ENCODE results near the gene MFSD6. TPM values are rescaled to one million over a fixed set of nuclear protein-coding genes. Genes with fewer than 3 reads are reported as not detected.
A peak's percentile ranks its signal among the peaks of the same experiment; 100 is the strongest.
"Not testable (repeated sequence)": the region's sequence is repeated elsewhere in the genome, so short reads cannot be mapped to it uniquely, and the experiment has no call there.

MFSD6 gene
- polyA plus RNA-seq (2011; rRNA removed) (33.2 and 41.3 TPM in 2 replicates), polyA plus RNA-seq (2017; fragmentation: RNase III; extraction: RNeasy Plus Mini Kit Qiagen cat#74134 plus additional on column Dnase treatment) (13.3 to 15.9 TPM (median 14.3 TPM) in 3 replicates), polyA minus RNA-seq (2011; rRNA and poly(A)+ RNA removed) (38.9 and 48.4 TPM in 2 replicates)
- polyA plus RNA-seq (2012; cell fraction: cytosol; rRNA removed), result 8.8 and 9.6 TPM in 2 replicates
- 7.5 and 9.5 TPM in 2 replicates for polyA plus RNA-seq (2012; cell fraction: nucleus; rRNA removed)

DNA sequence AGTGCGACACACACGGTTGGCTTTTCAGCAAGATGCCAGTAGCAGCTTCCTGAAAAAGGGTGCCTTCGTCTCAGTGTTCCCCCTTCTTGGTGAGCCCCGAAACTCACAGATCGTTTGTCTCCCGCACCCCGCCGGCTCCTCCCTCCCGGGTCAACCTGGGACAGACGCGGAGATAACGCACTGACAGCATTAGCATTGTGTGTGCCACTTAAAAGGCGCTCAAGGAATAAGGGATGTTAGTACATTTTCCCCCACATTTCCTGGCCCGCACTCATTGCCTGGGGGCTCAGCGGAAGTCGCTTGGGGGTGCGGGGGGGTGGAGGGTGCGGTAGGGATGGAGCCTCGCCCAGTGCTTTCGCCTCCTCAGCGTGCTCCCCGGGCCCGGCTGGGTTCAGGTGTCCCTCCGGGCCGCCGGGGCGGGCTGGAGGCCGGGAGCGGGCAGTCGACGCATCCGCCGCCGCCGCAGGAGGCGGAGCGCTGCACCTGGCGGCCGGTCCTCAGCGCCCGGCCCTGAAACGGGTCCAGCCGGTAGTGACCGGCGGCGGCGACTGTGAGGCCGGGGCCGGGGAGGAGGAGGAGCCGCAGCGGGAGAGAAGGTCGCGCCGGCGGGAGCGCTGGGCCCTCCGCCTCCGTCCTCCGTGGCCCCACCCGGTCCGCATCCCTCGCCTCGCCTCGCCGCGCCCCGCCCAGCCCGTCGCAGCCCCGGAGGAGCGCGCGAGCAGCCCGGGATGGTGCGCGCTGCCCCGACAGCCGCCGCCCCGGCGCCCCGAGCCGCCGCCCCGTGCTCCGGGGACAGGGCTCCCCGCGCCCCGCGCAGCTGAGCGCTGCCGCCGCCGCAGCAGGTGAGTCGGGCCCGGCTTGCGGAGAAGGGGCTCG lies at the start of gene MFSD6:
MFSD6 (plus strand) TSS at position 694 of the 876 bp plus-strand sequence. CDS start 27,675 bp downstream, outside the sequence.
- DNase-seq (ENCODE audit: low read depth in 1 of 2, low spot score in 1 of 2), result peak; percentile 32 to 45
- POLR2A ChIA-PET, result no interaction called here
- 52% methylated on average over 13 of the region's 98 CpGs for WGBS (ENCODE audit: missing lambda C conversion rate)
- Histone ChIP-seq H3K27ac (peak within 1 kb of the TSS; percentile 90 to 98), H3K4me2 (peak within 1 kb of the TSS; percentile 86), H3K4me3 (peak within 1 kb of the TSS; percentile 84), H3K9me3 (0 out of 3 replicates have a peak, but pooled peaks cover 2% of the 10 kb centered on the region), H3K4me1 (peaks cover 31% of the 10 kb centered on the region)
- CTCF ChIA-PET, result interaction anchor here (1.0 kb wide), 1 partner anchor 64 kb away, joined by 3 read pairs; the partner anchor contains the start of gene INPP1
- peak; percentile 82 to 84 for ATAC-seq
- TF ChIP-seq MAX (IDR thresholded peaks at IDR 0.05), result 0 out of 2 replicates have a peak, but pooled peaks have one; percentile 26
- TF ChIP-seq NPAS2 (CRISPR knock-in tag; IDR thresholded peaks at IDR 0.05; ENCODE audit: borderline replicate concordance), result no peak
- TF ChIP-seq FOSL2 (IDR thresholded peaks at IDR 0.05), result no peak
- no peak for TF ChIP-seq FOSL2 (CRISPR knock-in tag; IDR thresholded peaks at IDR 0.05)
- TF ChIP-seq JUNB (IDR thresholded peaks at IDR 0.05), result no peak
- TF ChIP-seq FOXS1 (CRISPR knock-in tag; IDR thresholded peaks at IDR 0.05), result no peak
- no peak for TF ChIP-seq REST (IDR thresholded peaks at IDR 0.05)
- no peak for TF ChIP-seq RAD21 (conservative IDR thresholded peaks at IDR 0.05 in 1 of 2, IDR thresholded peaks at IDR 0.05 in 1 of 2)
- TF ChIP-seq NR3C1 (IDR thresholded peaks at IDR 0.05), result no peak
- TF ChIP-seq FOSB (CRISPR knock-in tag; IDR thresholded peaks at IDR 0.05), result no peak
- TF ChIP-seq PBX3 (IDR thresholded peaks at IDR 0.05), result no peak
- no peak for TF ChIP-seq SMC3 (IDR thresholded peaks at IDR 0.05)
- TF ChIP-seq CBX8 (IDR thresholded peaks at IDR 0.05), result no peak
- no peak for TF ChIP-seq NFE2L2 (conservative IDR thresholded peaks at IDR 0.05; ENCODE audit: low read length)
- TF ChIP-seq RCOR1 (IDR thresholded peaks at IDR 0.05; ENCODE audit: low read depth, low read length), result no peak
- TF ChIP-seq POLR2A (IDR thresholded peaks at IDR 0.05; ENCODE audit: low read length), result peak; percentile 3; the same call in 1 of the 2 replicates
- TF ChIP-seq JUN (IDR thresholded peaks at IDR 0.05), result peak in 1 of 2 experiments; percentile 59; a peak in 3 of 5 replicates
- TF ChIP-seq ZNF302 (CRISPR knock-in tag; IDR thresholded peaks at IDR 0.05), result no peak
- no peak for TF ChIP-seq GATA3 (IDR thresholded peaks at IDR 0.05; ENCODE audit: borderline replicate concordance)
- TF ChIP-seq, protein P1, sequence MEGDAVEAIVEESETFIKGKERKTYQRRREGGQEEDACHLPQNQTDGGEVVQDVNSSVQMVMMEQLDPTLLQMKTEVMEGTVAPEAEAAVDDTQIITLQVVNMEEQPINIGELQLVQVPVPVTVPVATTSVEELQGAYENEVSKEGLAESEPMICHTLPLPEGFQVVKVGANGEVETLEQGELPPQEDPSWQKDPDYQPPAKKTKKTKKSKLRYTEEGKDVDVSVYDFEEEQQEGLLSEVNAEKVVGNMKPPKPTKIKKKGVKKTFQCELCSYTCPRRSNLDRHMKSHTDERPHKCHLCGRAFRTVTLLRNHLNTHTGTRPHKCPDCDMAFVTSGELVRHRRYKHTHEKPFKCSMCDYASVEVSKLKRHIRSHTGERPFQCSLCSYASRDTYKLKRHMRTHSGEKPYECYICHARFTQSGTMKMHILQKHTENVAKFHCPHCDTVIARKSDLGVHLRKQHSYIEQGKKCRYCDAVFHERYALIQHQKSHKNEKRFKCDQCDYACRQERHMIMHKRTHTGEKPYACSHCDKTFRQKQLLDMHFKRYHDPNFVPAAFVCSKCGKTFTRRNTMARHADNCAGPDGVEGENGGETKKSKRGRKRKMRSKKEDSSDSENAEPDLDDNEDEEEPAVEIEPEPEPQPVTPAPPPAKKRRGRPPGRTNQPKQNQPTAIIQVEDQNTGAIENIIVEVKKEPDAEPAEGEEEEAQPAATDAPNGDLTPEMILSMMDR (IDR thresholded peaks at IDR 0.05), result no peak
- no peak for TF ChIP-seq HOXA7 (CRISPR knock-in tag; IDR thresholded peaks at IDR 0.05)
- no peak for TF ChIP-seq RARB (CRISPR knock-in tag; IDR thresholded peaks at IDR 0.05)
- no peak for TF ChIP-seq KDM1A (IDR thresholded peaks at IDR 0.05; ENCODE audit: low read depth)
- TF ChIP-seq HOXB13 (CRISPR knock-in tag; IDR thresholded peaks at IDR 0.05; ENCODE audit: low read depth), result no peak
- no peak for TF ChIP-seq EP300 (IDR thresholded peaks at IDR 0.05)
- TF ChIP-seq BHLHE40 (IDR thresholded peaks at IDR 0.05; ENCODE audit: low read depth, low read length), result no peak
- TF ChIP-seq MYC (IDR thresholded peaks at IDR 0.05; ENCODE audit: borderline replicate concordance, low read length), result no peak
- no peak for FAIRE-seq

- H3K9me3 ChIP-seq; H3K4me2 ChIP-seq; H3K4me3 ChIP-seq; DNase-seq (ENCODE audit: low read depth in 1 of 2, low spot score in 1 of 2); POLR2A ChIA-PET; FAIRE-seq; H3K27ac ChIP-seq; H3K4me1 ChIP-seq; ATAC-seq: not testable (repeated sequence)
- CTCF ChIA-PET, result interaction anchor here (1.0 to 1.6 kb wide), 3 partner anchors 30 to 152 kb away, joined by 3 to 4 read pairs (median 3); no protein-coding TSS in a partner anchor
- WGBS (ENCODE audit: missing lambda C conversion rate), result 88% methylated on average over 8 of the region's 8 CpGs
These were observed 49.3 kb upstream of the MFSD6 start for GRCh38 chr2:190358655-190359448.
